HG03064 (cell line): Measurements from ENCODE around the gene CCDC68.

Experiments used
- ATAC-seq: cut with Tn5 transposase; IDR thresholded peaks from one replicate; pipeline ENCODE4 v1.9.1; 2021; ENCODE audit warnings: low read depth; ENCODE audit not compliant: unreplicated experiment

Gene CCDC68

DNA sequence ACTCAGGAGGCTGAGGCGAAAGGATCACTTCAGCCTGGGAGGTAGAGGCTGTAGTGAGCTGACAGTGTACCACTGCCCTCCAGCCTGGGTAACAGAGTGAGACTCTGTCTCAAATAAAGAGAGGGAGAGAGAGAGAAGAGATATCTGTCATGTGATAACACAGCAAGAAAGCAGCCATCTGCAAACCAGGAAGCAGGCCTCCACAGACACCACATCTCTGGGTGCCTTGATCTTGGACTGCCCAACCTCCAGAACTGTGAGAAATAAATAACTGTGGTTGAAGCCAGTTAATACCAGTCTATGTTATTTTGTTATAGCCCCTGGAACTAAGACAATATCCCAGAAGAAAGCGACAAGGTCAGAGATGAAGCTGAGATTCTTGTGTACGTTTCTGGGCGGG, 2.6 kb upstream of the CCDC68 start:
- no peak for ATAC-seq

DNA sequence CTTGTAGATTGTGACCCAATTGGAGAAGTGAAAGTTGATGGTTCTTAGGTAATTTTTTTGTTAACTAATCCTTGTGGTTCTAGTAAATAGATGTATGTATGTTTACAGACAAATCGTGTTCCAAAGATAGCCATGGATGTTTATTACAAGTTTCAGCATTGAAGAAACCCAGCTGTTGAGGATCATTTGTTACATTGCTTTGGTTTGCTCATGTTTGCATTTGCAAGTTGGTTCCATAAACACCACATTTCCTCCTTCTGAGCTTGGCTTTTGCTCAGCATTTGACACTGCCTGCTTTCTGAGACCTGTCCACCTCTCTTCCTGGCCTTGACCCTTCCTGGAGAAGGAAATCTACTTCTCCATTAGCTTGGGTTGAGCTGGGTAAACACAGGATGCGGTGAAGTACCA, 1.8 kb upstream of the CCDC68 start:
- ATAC-seq, result no peak

DNA sequence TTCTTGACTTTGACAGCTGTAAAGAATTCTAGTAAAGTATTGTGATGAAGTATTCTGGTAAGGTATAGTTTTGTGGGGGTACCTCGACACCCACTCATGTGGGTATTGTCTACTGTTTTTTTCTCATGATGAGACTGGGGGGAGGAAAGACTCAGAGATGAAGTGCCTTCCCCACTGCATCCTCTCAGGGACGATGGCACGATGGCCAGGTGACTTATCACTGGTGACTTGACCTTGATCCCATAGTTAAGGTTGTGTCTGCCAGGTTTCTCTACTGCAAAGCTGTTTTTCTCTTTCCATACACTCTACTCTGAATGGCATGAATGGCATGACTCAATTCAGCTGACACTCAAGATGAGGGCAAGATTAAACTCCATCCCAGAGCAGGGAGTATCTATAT, 936 bp upstream of the CCDC68 start:
- no peak for ATAC-seq

DNA sequence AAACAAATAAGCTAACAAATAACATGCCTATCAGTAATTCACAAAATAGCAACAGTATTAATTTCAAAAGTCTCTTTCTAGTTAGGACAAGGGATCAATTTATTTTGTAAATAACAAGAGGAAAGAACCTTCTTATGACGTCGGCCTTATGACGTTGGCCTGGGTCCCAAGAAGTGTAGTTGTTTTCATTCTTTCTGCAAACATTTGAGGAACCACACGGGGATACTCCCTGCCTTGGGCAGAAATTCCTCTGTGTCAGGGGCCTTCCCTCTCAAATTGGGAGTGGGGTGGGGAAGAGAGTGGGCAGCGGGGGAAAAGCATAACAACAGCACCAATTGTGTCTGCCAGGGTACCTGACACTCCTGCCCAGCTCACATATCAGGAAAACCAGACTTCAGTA, 1.3 kb downstream of the CCDC68 start:
- no peak for ATAC-seq

DNA sequence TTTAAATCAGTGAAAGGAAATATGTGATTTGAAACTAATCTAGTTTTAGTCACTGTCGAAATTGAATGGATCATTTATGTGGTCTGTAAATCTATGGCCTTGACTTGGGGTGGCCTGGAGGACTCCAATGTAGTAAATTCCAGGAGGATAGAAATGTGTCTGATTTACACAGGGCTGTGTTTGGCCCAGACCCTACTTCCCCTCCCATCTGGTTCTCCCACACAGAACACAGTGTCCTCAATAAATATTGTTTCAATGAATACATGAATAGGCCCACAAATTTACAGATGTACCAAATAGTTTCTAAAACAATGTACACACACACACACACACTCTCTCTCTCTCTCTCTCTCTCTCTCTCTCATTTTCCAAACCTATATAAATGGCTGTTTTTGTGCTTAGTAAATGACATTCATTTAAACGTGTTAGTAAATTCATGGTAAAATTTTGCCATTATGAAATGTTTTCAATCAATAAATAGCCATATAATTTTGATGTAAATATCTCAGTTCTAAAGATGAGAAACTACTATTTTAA, 1.9 kb downstream of the CCDC68 start:
- no peak for ATAC-seq

DNA sequence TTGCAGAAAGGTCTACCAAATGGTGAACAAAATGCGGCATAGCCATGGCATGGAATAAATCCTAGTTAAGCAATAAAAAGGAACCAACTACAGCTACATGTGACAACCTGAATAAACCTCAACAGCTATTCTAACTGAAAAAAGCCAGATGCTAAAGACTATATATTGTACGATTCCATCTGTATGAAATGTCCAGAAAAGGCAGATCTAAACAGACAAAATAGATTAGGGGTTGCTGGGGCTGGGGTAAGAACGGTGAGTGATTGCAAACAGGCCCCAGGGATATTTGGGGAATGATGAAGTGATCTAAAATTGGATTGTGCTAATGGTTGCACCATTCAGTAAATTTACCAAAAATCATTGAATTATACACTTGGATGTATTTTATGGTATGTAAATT, 2.8 kb downstream of the CCDC68 start:
- no peak for ATAC-seq

DNA sequence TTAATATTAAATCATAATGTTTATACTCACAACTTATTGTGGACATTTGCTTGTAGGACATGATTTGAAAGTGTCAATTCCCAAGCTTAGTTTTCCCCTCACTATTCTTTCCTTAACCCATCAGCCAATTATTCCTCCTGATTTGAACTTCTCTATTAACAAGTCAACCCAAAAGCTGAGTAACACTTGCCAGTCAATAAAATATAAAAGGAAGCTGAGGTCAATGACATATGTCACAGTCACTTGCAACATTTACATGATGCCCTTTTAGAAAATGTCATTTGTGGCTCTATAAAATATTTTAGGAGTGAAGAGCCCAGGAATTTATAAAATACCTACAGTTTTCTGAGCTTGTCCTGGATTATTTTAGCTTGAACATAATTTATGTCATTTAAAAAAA, 7.2 kb downstream of the CCDC68 start:
- no peak for ATAC-seq

DNA sequence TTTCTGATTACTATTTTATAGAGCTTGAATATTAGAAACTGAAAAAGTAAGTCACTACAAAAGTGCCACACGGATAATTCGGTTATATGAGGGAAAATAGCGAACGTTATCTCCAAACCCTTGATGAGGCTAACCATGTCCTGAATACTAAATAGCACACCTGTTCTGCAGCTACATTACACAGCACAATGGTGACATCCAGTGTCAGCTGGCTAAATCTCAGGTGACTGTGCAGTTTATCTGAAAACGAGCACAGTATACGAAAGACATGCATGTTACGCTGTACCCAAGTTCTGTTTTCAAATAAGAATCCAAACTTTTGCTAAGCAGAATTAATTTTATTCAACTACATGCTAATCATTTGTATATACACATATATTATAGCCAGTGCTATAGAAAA, 9.0 kb downstream of the CCDC68 start:
- no peak for ATAC-seq

DNA sequence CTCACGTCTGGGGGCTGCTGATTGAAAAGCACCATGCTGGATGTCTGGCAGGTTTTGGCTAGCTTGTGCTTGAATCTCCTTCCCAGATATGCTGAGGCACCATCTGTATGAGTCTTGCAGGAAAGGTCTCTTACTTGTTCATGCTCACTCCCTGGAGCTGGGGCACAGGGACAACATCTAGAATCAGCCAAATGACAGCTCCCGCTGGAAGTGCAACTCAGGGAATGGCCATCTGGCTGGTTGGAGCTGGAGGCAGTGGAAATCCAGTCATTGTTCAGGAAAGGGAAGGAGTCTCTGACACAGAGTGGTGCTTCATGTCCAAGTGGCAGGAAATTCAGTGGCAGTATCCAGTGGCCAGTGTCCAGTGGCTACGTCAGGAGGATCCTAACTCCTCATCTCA, 9.7 kb downstream of the CCDC68 start:
- ATAC-seq, result no peak

DNA sequence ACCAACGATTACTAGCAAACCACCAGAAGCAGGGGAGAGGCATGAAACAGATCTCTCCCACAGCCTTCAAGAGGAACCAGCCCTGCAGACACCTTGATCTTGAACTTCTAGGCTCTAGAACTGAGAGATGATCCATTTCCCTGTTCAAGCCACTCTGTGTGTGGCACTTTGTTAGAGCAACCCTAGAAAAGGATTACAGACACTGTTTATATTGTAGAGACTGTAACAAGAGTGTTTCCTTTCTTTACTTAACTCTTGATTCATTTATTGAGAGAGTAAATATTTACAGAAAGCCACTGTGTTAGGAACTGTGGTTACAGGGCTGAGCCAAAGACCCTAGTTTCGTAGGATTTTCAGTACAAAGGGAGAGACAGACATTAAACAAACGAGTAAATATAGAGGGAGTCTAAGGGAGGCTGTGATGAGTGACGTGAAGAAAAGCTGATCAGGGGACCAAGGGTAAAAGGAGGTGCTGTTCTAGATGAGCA, 10.9 kb downstream of the CCDC68 start:
- ATAC-seq, result no peak

DNA sequence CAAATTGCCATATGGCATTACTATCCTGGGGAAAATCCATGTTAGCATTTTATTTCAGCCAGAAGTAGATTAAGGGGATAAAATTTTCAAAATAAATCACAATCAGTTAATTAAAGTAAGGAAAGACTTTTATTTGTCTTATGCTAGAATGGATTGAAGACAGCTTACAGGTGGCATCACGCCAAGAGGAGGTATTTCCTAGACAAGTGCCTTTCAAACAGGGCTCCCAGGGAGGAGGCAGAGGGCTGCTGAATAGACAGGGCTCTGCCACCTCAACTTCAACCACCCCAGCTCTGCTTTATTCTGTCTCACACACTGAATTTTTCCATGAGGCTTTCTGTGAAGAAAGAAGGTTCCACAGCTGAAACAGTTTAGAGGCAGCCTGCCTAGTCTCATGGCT, 12.2 kb downstream of the CCDC68 start:
- no peak for ATAC-seq

DNA sequence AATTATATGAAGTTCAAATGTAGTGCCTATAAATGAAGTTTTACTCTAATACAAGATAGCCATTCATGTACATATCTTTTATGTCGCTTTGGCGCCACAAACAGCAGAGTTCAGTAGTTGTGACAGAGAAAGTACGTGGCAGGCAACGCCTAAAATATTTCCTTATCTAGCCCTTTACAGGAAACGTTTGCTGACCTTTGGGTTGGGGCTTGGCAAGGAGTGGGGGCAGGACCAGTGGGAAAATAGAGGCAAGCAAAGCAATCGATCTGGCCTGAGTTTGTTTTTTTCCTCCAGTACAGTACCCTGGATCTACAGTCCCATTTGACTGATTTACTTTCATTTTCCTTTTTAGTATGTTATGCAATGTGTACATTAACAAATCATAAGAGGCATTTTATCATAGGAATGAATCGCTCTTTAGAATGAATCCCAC, 13.1 kb downstream of the CCDC68 start:
- peak; percentile 81 for ATAC-seq

DNA sequence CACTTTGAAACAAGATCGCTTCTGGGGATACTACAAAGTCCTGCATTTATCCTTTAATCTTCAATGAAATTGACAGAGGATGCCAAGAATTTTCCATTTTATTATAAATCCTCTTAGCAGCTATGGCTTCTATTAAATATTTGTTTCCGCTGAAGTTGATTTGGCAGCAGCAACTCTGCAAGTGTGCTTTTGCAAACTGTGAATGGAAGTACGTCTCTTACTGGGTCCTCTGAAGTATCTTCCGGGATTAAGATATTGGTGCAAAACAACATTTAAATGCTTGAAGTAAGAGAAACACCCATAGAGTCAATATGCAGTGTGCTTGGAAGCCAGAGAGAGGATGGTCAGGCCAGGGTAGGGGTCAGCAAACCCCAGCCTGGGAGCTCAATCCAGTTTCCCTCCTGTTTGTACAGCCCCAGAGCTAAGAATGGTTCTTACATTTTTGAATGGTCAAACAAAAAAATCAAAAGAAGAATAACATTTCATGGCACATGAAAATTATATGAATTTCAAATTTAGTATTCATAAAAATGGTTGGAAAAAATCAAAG, 13.6 kb downstream of the CCDC68 start:
- ATAC-seq, result no peak

DNA sequence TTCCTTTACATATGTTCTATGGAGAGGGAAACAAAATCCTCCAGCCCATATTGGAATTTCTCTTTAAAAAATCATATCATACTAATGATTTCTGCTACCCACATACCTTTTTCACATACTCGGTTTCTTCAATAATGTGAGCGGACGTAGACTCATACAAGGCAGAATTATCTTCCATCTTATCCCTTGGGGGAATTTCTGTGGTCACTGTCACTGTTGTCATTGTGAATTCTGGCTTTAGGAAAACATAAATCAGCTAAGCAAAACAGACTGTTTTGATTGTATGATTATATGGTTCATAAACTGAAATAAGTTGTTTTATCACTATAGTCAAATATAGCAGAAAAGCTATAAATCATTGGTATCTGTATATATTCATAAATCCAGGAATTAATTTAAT, 16.7 kb downstream of the CCDC68 start:
- no peak for ATAC-seq

DNA sequence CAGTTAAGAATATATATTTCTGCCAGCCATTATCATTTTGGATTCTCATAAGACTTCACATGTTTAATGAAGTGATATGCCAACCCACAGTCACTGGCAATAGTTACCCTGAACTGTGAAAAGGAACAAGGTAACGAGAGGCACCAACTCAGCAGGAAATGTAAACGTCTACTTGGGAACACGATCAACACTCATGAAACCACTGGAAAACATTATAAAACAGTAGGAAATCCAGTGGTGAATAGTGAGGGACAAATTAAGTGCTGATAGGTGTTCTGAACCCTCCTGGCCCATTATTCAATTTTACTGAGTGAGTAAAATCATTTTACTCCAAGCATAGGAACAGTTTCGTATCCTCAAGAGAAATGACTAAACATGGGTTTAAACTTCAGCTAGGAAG, 17.1 kb downstream of the CCDC68 start:
- ATAC-seq, result no peak

DNA sequence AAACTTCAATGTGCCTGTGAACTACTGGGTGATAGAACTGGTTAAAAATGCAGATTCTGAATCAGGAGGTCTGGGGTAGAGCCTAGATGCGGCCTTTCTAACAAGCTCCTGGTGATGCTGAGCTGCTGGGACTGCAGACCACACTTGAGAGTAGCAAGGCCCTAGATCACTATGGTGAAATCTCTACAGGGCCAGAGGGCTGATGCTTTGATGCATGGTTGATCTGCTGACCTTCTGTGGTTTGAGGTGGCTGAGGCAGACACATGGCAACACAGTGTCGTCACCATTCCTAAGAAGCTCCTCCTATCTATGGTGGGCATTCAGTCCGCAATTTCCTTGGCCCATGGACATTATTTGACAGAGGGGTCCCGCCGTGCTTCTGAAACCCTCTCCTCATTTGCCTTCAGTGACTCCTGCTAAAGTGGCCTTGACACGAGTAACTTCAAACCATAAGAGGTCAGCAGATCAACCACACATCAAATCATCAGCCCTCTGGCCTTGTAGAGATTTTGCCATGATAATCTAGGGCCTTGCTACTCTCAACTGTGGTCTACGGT, 19.8 kb downstream of the CCDC68 start:
- ATAC-seq, result no peak

DNA sequence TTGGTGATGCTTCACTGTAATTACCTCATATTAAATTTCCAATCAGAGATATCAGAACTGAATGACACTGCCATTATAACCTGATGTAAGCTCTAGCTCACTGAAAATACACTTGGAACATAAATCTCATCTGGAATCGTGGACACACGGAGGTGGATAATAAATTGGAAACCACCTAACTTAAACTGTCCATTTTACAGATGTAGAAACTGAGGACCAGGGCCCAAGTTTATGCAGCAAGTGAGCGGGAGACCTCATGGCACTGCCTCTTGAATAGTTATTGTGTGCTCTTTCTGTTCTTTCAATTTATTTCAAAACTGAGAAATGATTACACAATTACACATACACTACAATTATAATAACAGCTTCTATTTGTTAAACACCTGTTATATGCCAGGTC, 20.8 kb downstream of the CCDC68 start:
- ATAC-seq, result no peak

DNA sequence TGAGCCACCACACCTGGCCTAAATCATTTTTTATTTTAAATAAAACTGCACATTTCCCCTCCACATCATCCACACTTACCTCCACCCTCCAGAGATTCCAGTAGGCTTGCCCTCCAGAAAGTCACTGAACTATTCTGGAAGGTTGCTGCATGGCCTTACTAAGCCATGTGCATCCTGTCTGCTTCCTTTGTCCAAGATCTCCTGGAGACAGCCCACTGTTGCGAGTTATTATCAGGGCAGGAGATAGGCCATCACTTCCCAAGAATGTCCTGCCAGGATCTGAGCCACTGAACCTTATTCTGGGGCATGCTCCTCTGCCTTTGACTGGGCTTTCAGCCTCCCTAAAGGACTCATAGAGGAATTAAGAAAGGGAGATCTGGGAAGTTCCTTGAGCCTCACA, 26.8 kb downstream of the CCDC68 start:
- no peak for ATAC-seq

DNA sequence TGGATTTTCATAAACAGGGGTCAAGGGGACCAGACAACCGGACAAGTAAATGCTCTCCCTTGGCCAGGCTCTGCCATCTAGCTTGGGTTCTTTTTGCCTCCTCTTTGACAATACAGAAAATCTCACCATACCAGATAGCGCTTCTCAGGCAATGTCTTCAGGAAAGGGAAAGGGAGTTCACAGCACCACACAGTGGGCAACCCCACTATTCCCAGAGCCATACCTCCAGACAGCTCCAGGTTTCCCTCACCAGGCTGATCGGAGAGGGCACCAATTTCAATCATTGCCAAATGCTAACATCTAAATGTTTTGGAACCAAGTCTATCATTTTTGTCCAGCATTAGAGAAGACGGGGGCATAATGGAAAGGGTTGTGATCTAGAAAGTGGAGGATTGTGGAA, 28.1 kb downstream of the CCDC68 start:
- no peak for ATAC-seq

DNA sequence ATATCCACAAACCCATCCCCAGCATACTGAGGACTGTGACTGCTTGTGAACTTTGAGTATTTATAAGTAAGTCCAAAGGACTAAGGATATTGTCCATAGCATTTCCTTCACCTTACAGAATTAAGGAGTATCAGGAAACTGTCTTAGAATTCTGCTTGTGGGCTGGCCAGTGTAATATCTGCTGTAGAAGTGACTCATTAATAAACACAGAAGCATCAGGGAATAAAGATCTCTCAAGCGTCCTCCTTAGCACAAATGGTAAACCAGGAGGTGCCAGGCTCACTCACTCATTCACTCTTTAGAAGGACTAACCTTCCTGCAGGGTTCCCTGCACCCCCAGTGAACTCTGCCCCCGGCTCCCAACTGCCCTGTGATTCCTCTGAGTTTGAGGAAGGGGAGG, 31.0 kb downstream of the CCDC68 start:
- ATAC-seq, result no peak

DNA sequence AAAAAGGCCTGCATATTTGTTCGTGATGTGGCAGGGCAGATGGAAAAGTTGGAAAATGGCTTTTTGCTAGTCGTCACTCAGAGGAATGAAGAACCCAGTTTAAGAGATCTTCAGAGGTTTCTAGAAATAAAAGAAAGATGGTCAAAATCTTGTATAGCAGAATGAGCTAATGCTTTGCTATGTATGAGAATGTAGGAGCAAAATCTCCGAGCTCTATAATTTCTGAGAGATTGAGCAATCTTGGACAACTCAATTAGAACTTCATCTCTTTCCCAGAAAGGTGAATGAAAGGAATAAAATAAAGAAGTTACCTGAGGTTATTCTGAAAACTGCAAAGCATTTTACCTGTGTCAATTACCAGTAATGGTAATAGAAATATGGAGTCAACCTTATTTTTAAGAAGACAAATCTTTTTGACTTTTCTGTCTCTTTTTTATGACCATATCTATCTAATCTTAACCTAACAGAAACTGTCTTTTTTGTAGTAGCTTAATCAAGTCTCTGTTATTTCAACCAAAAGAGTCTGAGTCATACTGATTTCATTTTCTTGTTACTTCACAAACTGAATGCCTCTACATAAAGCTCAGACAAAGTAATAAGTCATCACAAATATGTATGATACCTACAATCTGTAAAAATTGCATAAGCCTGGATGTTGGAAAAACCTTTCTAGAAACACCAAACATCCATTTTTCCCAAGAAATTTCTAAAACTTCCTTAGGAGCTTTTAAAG, 32.5 kb downstream of the CCDC68 start:
- ATAC-seq, result no peak

DNA sequence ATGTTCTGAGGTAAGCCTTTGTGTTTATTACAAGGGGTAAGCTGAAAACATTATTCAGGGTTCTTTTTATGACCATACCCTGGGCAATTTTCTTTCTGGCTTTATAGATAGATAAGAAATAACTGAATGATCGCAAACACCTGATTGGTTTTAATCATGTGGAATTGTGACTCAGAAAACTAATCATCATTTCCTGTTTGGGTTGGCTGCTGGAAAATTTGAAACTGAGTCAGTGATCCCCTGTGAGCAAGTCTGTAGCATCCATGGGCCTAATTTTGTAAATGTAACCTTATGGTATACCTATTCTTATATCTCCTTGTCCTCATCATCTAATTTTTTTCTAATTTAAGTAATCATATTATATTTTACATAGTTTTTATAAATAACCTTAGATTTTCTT, 34.3 kb downstream of the CCDC68 start:
- ATAC-seq, result no peak
